Activated naive CD4-positive, alpha-beta T cell treated with Interleukin-2 at 50 U/mL for 16 hours (primary cell): Measurements from ENCODE around the gene PROM1.

Experiments used
- DNase-seq: peaks from one replicate; pipeline ENCODE4 v3.0.0-alpha.2; 2020

The PROM1 gene

GRCh38 chr4:16025268-16025667 is 58.6 kb downstream of the PROM1 start:
- DNase-seq: no peak

GRCh38 chr4:16023776-16024408 is 59.9 kb downstream of the PROM1 start:
- DNase-seq: no peak

GRCh38 chr4:16021804-16022560 is 61.8 kb downstream of the PROM1 start:
- no peak for DNase-seq

GRCh38 chr4:16019649-16020048 is 64.2 kb downstream of the PROM1 start:
- no peak for DNase-seq

- DNase-seq: no peak
These were observed 65.0 kb downstream of the PROM1 start for GRCh38 chr4:16018841-16019240.

GRCh38 chr4:16018061-16018676 is 65.7 kb downstream of the PROM1 start:
- no peak for DNase-seq

DNA sequence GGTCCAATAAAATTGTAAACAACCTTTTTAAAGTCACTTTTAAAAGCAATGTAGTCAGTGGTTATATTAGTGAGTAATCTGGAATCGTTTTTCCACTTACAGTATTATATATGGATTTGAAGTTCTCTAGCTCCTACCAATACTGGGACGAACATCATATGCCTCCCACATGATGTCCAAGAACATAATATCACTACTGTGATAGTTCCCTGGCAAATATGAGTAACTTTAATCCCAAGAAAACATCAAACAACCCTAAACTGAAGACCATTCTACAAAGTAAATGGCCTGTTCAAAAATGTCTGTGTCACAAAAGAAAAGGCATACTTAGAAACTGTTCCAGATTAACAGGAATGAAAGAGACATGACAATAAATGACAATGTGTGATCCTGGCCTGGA is 67.3 kb downstream of the PROM1 start:
- DNase-seq: no peak

DNA sequence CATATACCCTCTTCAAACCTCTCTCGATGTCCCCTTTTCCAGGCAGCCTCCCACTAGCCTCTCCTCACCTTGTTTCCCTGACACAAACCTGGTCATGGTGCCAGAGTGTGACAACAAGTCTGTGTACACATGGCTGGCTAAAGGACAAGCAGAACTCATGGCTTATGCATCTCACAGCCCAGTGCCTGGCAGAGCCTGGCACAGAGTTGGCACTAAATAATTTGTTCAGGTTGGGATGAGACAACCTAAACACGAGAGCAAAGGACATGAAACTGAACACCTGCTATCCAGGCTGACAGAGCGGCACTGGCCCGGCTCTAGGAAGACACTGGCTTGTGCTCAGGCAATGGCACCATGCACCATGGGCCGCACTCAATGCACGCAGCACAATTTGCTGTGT is 72.7 kb downstream of the PROM1 start:
- DNase-seq: no peak

DNA sequence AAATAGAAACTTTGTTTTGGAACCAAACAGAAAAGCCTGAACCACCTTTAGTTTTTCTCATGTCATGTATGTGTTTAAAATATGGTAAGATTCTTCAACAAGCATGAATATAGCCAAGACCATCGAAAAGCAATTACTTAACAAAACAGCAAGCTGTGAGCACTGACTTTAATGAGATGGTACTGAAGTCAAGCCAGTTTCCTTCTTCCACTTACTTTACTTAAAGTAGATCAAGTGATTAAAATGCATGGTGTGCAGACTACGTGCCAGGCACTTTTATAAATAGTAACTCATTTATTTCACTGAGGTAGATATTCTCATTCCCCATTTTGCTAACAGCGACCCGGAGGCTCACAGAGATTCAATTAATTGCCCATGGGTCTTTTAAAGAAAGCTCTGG is 74.7 kb downstream of the PROM1 start:
- DNase-seq: no peak

DNA sequence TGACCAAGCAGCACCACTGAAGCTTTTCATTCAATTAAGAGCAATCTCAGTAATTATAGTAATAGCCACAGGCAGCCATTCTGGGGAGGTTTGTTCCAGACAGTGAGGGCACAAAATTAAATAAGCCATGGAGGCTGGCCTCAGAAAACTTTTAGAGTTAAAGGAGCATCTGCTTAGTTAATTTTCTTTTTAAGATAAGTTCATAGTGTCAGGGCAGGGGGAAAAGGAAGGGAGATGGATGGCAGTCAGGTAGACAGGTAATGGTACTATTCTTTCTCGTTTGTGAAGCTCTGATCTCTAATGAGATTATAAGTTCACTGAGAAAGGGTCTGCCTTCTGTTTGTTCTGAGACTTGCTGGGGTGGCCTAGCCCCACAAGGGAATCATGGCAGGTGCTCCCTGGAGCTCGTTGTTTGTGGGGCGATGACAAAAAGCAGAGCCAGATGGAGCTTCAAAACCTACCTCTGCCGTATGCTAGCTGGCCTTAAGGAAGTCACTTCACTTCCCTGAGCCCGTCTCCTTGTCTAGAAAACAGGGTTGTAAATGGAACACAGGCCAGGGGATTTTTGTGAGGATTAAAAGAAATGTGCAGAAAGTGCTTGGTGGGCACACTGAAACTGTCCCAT is 76.2 kb downstream of the PROM1 start:
- DNase-seq: no peak

DNA sequence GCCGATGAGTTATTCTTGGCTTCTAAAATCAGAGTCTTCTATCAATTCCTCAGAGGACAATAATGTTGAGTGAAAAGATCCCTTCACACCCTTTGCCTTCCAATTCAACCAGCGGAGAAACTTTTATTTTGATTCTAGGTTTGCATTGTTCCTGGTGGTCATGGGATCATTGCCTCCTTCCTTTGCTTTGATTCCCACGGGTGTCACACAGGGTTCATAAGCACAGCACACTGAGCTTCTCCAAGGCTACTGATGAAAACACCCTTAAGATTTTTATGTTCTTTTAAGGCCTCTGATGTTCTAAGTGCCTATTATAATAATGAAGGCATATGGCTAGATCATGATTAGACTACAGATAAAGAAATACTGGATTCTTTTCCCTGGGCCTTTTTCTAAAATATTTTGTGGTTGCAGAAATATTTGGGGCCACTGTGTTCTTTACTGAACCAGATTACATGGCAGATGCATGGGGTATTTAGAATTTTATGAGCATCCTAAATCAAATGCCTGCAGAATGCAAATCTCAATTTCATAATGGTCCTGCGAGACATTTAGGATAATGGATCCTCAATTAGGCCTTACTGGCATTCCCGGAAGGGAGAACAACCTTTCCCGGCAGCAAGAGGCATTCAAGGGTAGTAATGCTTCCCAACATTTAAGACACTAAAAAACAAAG is 76.9 kb downstream of the PROM1 start:
- no peak for DNase-seq

DNA sequence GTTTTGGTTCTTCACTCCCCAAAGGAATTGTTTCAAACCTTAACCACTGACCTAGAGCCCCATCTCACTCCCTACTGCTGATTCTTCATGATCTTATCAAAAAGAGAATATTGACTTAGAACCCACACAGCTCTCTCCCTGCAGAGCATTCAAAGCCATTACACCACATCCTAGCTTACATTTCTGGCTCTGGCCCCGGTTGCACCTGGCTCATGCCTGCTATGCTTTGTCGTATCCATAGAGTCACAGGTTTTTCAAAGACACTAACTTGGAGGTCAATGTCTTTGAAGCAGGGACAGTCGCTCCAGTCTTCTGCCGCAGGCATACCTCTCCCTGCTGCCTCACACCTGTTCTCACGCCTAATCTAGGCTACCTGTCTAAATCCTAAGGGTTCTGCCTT is 78.1 kb downstream of the PROM1 start:
- no peak for DNase-seq

DNA sequence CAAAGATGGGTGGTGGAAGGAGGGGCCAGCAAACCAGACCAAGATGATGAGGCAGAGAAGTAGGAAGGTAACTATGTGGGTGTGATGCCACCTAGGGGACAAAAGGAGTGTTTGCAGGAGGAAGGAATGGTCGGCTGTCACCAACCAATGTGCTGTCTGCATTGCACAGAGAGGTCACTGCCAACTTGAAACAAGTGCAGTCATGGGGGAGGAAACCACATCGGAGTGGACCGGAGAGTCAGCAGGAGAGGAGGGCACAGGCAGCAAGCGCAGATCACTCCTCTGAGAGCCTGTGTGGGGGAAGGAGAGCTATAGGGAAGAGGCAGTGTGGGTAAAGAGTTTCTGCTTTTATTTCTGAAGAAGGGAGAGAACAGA is 82.4 kb downstream of the PROM1 start:
- peak; percentile 25 for DNase-seq

DNA sequence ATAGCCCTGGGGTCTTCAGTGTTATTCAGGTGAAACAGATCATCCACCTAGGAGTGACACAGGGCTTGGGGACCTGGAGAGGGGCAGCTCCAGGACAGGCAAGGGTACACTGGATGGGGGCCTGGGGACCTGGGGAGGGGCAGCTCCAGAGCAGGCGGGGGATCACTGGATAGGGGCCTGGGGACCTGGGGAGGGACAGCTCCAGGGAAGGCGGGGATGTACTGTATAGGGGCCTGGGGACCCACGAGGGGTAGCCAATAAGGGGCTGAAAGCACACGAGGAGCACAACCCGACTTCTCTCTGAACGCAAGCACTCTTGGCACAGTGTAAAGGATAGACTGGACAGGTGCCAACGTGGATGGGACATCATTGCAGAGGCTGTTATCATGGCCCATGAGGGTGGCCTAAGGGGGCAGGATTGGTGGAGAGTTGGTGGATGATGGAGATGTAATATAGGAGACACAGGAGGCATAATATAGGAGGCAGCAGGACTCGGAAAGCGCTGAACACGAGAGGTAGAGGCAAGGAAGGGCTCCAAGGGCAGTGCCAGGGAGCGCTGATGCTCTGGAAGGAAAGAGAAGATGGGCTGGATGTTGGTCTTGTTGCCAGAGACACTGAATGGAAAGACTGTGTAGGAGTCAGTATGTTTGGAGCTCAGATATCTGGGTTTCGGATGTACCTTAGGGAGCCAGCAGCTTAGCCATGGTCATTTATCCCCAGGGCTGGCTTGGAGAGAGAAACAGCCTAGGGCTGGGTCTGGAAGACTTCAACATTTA is 82.9 kb downstream of the PROM1 start:
- DNase-seq: no peak

DNA sequence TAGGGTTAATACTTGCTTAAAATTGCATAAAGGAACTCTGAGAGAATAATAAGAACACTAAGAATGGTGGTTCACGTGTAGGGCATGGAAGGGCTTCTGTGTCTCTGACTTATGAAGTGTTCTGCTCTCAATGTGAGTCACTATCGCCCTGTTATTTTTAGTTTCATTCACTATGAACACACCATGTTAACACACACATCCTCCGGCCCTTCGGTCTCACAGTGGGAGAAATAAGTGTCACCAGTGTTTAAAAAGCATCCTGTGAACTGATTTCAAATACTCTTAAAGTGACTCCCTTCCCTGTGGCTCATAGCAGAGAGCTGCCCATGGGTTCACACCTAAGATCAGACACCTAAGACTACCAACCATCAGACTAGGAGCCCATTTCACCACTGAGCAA is 87.0 kb downstream of the PROM1 start:
- no peak for DNase-seq

DNA sequence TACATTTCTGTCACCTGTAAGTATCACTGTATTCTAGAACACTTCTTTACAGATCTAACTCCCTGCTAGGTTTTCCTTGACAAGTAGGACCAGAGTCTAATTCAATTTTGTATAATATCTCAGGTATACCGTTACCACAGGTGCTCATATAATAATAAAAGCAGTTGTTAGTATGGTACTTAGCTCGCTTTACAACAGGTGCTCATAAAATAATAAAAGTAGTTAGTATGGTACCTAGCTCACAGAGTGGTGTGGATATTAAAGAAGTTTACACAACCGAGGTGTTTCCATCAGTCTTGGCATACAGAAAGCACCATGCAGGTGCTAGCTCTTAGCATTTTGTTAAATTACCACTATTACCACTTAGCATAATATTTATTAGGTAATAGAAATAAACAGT is 88.0 kb downstream of the PROM1 start:
- no peak for DNase-seq

- DNase-seq: no peak
These were observed 91.7 kb downstream of the PROM1 start for GRCh38 chr4:15992167-15992485.

DNA sequence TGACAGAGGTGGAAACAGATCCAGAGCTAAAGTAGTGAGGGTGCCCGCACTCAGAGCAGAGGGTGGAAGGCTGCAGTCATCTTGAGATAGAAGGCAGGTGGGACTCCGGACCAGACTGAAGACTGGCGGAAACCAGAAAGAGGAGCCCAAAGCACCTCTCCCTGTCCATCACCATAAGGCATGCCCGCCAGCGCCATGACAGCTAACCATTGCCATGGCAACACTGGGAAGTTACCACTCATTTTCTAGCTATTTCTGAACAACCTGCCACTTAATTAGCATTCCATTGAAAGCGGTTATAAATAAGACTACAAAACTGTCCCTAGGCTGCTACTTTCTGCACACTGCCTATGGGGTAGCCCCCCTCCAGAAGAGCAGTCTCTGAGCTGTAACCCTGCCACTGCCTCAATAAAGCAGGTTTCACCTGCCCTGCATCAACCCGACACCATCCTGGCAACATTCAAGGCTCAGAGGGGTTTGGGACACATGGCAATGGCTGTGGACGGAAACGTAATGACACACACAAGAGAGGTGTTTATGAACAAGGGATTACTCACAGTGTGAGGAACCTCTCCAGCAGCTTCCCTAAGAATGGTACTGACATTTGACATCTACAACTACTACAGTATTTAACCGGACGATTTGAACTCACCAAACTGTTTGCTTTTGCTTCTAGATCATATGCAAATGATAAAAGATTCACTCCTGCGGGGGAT is 93.1 kb downstream of the PROM1 start:
- DNase-seq: no peak

DNA sequence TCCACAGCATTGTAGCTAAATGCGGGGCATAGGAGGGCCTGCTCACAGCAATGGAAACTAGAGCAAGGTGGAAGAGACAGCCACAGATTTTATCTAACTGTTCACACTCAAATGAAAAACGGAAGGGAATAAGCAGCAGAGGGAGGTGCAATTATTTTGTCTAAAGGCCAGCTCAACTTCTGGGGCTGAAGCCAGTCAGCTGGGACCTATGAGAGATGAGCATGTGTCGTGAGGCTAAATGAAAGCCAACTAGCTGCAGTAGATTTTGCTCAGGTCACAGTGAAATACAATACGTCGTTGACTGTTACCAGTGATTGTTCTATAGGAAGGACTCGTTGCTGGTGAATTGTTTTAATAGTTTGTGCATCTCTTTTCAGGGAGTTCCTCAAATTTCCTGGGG is 94.4 kb downstream of the PROM1 start:
- no peak for DNase-seq

DNA sequence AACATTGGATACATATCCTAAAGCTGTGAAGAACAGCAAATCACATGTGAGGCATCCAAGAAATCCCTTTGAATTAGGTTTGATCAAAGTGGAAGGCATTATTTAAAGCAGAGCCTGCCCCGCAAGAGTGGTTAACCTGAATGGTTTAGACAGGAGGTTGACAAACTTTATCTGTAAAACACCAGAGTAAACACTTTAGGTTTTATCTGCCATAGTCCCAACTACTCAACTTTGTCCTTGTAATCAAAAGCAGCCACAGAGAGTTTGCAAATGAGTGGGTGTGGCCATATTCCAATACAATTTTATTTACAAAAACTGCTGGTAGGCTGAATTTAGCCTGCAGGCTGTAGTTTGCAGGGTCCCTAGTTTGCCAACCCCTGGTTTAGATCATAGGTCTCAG is 95.6 kb downstream of the PROM1 start:
- DNase-seq: no peak

DNA sequence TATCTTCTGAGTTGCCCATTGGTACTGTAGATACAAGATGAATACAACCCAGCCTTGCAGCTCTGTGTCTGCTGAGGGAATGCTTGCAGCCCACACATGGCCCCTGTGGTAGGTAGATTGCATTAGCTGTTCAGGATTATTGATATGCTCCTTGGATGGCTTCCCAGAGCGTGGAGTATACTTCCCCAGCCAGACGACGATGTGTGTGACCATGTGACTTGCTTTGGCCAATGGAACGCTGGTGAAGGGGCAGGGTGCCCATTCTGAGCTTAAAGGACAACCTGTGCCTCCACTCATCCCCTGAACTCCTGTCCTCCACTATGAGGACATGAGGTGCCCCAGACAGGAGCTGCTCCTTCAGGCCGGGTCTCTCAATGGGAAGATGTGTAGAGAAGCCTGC is 96.9 kb downstream of the PROM1 start:
- no peak for DNase-seq

- DNase-seq: no peak
These were observed 100.2 kb downstream of the PROM1 start for GRCh38 chr4:15983610-15984009.
